GM10266 (cell line): ENCODE data around the gene RAF1.
"Not testable (repeated sequence)": the region's sequence is repeated elsewhere in the genome, so short reads cannot be mapped to it uniquely, and the experiment has no call there.

Experiments used
- DNase-seq: peaks from one replicate; pipeline ENCODE4 v3.0.0; 2012; ENCODE audit errors: extremely low spot score
- CTCF ChIP-seq: IDR thresholded peaks from 2 replicates; pipeline ENCODE4 v1.5.1; 2012; ENCODE audit warnings: mild to moderate bottlenecking, low read depth; ENCODE audit not compliant: control insufficient read depth, insufficient read depth; ENCODE audit errors: missing control alignments

Gene RAF1

GRCh38 chr3:12705981-12706380 is 42.1 kb upstream of the RAF1 start:
- TF ChIP-seq CTCF = no peak
- DNase-seq = no peak

GRCh38 chr3:12705374-12705926 is 41.5 kb upstream of the RAF1 start:
- no peak for DNase-seq
- TF ChIP-seq CTCF = no peak

GRCh38 chr3:12702501-12702900 is 38.6 kb upstream of the RAF1 start:
- no peak for TF ChIP-seq CTCF
- DNase-seq = no peak

GRCh38 chr3:12701601-12702000 is 37.7 kb upstream of the RAF1 start:
- not testable (repeated sequence) for DNase-seq

GRCh38 chr3:12700800-12701199 is 36.9 kb upstream of the RAF1 start:
- no peak for DNase-seq
- TF ChIP-seq CTCF = no peak

- TF ChIP-seq CTCF = no peak
- DNase-seq = no peak
Measured at GRCh38 chr3:12695916-12696315, 32.0 kb upstream of the RAF1 start.

- no peak for TF ChIP-seq CTCF
- DNase-seq = no peak
Measured at GRCh38 chr3:12695112-12695511, 31.2 kb upstream of the RAF1 start.

- no peak for DNase-seq
- TF ChIP-seq CTCF = no peak
Measured at GRCh38 chr3:12692444-12692843, 28.5 kb upstream of the RAF1 start.
